Activated CD4-positive, CD25-positive, alpha-beta regulatory T cell treated with anti-CD3 and anti-CD28 coated beads, Interleukin-2, amount 50 U/mL, for 16 hours (primary cell): ENCODE measurements around the gene PPP1R15B.

ENCODE experiments used
- DNase-seq: peaks from one replicate; pipeline ENCODE4 v3.0.0-alpha.2; 2020; ENCODE audit warnings: low read depth, low spot score

PPP1R15B gene

GRCh38 chr1:204420039-204421004 is 8.7 kb upstream of the PPP1R15B start:
- no peak for DNase-seq

GRCh38 chr1:204419064-204419403 is 7.4 kb upstream of the PPP1R15B start:
- no peak for DNase-seq

- DNase-seq, result no peak
Measured at GRCh38 chr1:204418174-204419063, 6.8 kb upstream of the PPP1R15B start.

GRCh38 chr1:204417074-204417997 is 5.7 kb upstream of the PPP1R15B start:
- no peak for DNase-seq

- DNase-seq, result no peak
Measured at GRCh38 chr1:204416589-204417073, 5.0 kb upstream of the PPP1R15B start.

- no peak for DNase-seq
Measured at GRCh38 chr1:204415351-204415750, 3.7 kb upstream of the PPP1R15B start.

GRCh38 chr1:204414016-204414415 is 2.4 kb upstream of the PPP1R15B start:
- no peak for DNase-seq

GRCh38 chr1:204413170-204413535 is 1.5 kb upstream of the PPP1R15B start:
- no peak for DNase-seq

GRCh38 chr1:204410688-204411450 is 748 bp downstream of the PPP1R15B start:
- peak; percentile 9 for DNase-seq

- no peak for DNase-seq
Measured at GRCh38 chr1:204409836-204410687, 1.6 kb downstream of the PPP1R15B start.

GRCh38 chr1:204409123-204409522 is 2.5 kb downstream of the PPP1R15B start:
- DNase-seq, result no peak

- no peak for DNase-seq
Measured at GRCh38 chr1:204408602-204409001, 3.0 kb downstream of the PPP1R15B start.

- no peak for DNase-seq
Measured at GRCh38 chr1:204408074-204408507, 3.5 kb downstream of the PPP1R15B start.

- no peak for DNase-seq
Measured at GRCh38 chr1:204407295-204407971, 4.2 kb downstream of the PPP1R15B start.

- no peak for DNase-seq
Measured at GRCh38 chr1:204406621-204407020, 5.0 kb downstream of the PPP1R15B start.

GRCh38 chr1:204405988-204406387 is 5.6 kb downstream of the PPP1R15B start:
- no peak for DNase-seq

GRCh38 chr1:204404629-204405028 is 7.0 kb downstream of the PPP1R15B start:
- no peak for DNase-seq

GRCh38 chr1:204402391-204402790 is 9.2 kb downstream of the PPP1R15B start:
- no peak for DNase-seq

GRCh38 chr1:204401730-204402129 is 9.9 kb downstream of the PPP1R15B start:
- DNase-seq, result no peak
